NCI-H1694 treated with DMSO at 0.1 percent for 48 hours (cell line): ENCODE results near the gene ZNRF3.
"Not testable (repeated sequence)": the region's sequence is repeated elsewhere in the genome, so short reads cannot be mapped to it uniquely, and the experiment has no call there.

Experiments
- DNase-seq: peaks from one replicate; lab custom pipeline; 2025; lab: John Stamatoyannopoulos, UW

The ZNRF3 gene

DNA sequence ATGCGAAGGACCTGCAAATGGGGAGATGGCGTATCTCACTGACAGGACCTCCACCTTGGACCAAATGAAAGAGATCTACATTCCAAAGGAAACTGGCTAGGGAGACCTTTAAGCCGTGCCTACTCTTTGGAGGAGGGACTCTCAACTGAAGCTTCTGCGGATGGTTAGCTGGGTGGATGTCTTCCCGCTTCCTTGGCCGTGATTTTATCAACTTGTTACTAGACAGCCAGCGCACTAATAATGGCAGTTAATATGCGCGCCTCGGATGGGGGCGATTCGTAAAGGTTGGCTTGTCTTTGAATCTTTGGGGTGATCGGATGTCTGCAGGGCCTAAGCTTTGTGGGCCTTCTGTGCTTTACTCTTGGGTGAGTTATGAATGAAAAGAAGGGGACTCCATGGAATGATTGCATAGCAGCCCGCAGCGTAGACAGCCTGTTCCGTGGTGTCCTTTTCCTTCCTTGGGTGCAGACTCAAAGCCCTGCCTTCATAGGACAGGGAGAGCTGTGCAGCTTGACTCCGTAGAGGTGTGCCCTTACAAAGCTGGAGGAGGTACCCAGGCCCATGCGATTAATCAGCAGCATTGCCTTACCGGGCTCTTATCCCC lies 1.5 kb downstream of the ZNRF3 start:
- no peak for DNase-seq

DNA sequence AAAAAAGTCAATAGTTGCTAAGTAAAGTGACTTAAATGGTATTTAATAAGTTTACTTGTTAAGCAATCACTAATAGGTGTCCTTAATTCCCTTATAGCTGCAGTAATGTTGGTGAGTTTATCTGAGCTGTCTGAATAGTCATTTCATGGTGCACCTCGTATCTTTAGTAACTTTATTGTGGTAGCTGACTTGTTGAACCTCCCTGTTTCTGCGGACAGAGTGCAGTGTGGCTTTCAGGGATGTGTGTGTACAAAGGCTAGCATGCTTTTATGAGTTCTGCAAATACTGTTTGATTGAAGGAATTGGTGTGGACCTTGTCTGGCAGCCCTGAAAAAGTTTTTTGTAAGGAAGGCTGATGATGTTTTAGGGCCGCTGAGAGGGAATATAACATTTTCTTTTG lies 2.6 kb downstream of the ZNRF3 start:
- DNase-seq = no peak

DNA sequence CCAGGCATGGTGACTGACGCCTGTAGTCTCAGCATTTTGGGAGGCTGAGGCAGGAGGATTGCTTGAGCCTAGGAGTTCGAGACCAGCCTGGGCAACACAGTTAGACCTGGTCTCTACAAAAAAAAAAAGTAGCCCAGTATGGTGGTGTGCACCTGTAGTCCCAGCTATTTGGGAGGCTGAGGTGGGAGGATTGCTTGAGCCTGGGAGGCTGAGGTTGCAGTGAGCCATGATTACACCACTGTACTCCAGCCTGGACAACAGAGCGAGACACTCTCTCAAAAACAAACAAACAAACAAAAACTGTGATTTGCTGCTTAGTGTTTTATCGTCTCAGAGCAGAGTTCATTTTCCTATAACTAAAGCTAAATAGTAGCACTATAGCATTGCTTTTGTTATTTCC lies 3.3 kb downstream of the ZNRF3 start:
- not testable (repeated sequence) for DNase-seq

DNA sequence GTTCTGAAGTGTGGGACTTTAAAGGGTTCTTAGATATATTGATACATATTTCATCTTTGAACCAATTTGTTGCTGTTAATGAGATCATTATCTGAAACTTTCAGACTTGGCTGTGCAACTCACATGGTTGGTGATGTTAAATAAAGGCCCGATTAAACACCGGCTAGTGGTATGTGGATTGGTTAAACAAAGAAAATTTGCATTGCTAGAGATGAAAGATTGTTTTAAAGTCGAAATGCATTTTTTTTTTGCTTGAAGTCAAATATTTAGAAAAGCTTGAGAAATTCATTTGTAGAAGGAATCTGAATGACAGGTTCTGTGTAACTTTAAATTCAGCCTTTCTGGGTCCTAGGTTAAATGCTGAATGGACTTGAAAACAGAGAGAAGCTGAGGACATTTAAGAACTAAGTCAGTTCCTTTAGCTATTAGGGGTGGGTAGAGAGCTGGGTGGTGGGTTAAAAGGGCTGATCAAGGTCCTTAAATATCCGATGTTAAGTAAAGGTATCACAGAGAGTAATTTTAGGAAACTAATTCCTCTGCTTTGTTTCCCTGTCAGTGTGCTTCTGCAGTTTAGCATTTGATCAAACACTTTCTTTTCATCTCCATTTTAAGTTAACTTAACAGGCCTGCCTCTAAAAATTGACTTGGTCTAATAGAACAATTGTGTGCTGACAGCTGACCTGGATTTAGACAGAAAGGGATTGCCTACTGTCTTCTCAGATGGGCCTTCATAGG lies 4.5 kb downstream of the ZNRF3 start:
- DNase-seq = no peak

DNA sequence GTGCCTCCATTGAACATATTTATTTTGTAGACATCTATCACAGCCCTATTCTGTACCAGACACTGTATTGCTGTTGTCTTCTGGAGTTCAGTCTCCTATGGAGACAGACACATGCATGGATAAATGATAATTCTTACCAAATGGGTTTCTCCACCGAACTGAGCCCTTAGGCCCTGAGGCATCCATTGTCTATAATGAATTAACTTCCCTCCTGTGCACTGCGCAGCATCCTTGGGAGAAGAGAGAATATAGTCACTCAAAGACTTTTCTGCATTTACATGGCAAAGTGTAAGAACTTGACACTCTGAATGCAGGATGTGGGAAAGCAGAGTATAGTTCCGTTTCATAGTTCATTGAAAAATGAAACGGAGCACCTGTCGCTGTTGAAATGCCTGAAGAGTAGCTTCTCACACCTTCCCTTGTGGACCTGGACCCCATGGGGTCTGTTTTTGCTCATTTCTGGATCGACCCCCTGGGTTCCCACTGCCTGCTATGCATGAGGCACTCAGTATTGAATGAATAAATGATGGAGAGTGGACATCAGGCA lies 6.2 kb downstream of the ZNRF3 start:
- no peak for DNase-seq

DNA sequence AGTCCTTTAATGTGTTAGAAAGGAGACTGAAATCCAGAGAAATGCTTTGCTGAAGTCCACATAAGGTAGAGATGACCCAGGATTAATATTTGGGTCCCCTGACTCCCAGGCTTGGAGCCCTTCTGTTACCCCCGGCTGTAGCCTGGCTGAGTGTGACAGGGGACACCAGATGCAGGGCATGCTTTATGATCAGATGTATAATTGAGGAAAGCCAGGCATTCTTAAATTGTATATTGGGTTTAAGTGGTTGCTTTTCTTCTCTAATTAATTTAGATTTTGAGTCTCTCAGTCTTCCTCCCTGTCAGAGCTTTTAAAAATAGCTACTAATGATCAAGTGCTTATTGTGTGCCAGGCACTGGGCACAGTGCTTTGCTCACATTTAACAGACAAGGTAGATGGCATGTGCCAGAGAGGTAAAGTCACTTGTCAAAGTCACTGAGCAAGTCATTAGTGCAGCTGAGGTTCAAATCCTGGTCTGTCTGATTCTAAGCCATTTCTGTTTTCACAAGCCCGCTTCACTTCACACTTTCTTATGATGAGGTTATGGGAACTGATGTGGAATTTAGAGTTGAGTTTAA lies 7.9 kb downstream of the ZNRF3 start:
- DNase-seq = no peak

DNA sequence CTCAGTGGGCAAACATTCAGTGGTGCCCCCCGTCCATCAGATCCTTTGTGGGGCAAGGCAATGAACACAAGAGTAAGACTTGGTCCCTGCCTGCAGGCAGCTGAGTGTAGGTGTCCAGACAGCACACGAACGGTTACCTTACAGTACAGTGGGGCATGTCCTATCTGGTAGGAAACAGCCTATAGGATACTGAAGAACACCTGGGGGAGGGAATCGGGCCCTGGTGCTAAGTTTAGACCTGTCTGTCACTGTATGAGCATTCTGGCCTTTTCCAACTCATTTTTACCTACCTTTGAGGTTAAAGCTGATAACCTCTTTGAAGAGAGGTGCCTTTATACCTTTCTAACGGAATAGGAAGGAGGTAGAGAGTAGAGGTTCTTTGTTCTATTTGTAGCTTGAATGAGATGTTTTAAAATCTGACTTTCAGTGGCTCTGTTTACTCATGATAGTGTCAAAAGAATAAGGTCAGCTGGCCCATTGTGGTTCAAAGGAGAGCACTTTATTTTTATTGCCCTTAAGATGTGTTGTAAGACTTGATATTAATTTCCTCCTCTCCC lies 8.9 kb downstream of the ZNRF3 start:
- DNase-seq = no peak

DNA sequence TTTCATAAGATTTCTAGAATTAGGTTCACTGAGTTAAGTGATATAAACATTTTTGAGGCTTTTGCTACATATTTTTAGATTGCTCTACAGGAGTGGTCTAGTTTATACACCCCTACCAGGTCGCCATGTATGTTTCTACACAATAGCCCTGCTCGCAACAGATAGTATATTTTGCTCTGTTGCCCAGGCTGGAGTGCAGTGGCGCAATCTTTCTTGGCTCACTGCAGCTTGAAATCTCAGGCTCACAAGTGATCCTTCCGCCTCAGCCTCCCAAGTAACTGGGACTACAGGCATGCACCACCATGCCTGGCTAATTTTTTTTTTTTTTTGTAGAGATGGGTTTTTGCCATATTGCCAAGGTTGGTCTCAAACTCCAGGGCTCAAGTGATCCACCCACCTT lies 10.4 kb downstream of the ZNRF3 start:
- no peak for DNase-seq

DNA sequence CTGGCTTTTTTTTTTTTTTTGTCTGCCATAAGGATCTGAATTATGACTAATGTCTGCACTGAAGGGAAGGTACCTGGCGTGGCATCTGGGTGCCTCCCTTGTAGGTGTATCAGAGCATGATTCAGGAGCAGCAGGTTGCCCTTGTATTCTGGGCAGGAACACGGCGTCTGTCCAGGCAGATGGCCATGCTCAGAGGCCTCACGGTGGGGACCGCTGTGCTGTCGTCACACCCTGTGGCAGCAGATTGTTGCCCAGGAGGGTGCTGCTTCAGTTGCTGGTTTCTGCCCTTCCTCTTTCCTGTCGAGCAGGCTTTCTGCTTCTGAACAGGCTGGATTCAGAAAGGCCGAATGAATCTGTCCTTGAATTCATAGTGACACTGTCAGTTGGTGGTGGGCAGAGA lies 11.0 kb downstream of the ZNRF3 start:
- DNase-seq = peak; percentile 20

DNA sequence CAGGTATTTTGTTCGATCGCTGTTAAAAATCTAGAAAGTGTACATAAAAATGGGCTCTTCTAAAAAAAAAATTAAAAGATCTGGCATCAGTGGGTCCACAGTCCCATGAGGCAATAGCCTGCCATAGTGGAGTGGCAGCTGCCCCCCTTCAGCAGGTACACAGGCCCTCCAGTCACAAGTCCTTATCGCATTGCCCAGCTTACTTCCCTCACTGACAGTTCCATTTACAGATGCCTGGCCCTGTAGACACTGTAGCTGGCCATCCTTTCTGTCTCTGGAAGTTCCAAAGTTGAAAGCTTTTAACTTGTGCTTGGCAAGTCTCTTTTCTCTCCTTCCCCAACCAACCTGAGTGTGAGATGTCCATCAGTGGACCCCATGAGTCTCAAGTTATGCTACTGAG lies 11.4 kb downstream of the ZNRF3 start:
- no peak for DNase-seq

DNA sequence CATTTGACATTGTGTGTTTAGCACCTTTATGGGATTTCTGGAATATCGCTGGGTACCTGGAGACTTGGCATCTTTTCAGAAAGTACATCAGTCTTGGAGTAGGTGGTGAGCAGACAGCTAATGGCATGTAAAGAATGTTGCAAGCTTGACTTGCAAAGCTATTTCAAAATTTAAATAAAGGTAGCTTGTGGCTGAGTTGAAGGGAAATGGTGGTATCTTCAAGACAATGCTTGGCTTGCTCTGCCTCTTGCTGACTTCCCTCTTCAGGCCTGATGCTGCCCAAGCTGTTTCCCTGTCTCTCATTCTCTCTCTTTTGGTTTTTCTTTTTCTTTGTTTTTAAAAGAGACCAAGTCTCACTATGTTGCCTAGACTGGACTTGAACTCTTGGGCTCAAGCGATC lies 13.2 kb downstream of the ZNRF3 start:
- no peak for DNase-seq

DNA sequence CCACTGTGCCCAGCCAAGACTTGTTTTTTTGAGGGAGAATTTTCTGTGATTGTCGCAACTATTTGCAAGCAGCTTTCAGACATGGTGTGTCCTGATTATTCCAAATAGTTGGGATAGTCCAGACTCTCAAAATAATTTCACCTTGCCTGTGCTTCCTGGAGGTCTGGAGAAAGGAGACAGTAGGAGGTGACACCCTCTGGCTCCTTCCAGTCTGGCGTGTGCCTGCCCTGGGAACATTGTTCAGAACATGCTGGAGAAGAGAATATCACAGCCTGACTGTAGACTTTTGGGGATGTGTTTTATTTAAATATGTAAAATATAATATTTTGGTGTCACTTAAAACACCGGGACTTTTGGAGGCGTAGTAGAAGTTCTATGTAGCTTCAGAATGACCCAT lies 14.9 kb downstream of the ZNRF3 start:
- DNase-seq = no peak

DNA sequence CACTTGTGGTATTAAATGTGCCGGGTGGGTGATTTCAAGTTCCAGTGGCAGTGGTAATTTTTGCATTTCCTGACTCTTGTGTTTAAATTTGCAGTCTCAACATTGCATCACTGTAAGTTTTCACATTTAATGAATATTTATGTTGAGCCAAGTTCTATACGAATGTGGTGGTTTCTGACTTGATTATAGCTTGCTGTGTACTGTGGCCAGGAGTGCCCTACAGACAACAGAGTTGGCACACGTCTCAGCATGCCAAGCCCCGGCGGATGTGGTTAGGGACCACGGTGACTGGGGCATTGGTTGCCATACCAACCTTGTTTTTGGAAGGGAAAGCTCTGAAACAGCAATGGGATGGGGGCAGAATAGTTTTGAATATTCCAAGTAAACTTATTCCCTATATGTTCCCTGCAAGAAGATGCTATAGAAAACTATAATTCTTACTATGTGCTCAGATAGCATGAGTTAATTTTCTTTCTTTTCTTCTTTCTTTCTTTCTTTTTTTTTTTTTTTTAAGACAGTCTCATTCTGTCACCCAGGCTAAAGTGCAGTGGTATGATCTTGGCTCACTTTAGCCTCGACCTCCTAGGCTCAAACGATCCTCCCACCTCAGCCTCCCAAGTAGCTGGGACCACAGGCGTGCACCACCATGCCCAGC lies 16.0 kb downstream of the ZNRF3 start:
- DNase-seq = no peak

DNA sequence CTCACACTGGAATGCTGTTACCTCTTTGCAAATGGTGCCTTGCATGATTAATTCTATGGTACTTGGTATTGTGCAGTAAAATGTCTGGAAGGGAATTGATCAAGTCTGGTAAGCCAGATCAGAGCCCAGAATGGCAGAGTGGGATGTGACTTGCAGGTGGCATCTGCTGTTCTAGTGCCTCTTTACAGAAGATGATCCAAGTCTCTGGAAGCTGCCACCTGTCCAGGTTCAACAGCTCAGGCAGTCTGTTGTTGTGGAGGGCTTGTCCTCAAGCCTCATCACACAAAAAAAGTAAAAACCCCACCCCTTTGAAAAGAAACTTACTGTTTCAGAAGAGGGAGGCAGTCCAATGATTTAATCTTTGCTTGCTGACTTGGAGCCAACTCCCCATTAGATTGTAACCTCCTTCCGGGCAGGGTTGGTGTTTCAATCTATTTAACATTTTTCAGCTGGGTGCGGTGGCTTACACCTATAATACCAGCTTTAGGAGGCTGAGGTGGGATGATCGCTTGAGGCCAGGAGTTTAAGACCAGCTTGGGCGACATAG lies 17.1 kb downstream of the ZNRF3 start:
- DNase-seq = no peak

DNA sequence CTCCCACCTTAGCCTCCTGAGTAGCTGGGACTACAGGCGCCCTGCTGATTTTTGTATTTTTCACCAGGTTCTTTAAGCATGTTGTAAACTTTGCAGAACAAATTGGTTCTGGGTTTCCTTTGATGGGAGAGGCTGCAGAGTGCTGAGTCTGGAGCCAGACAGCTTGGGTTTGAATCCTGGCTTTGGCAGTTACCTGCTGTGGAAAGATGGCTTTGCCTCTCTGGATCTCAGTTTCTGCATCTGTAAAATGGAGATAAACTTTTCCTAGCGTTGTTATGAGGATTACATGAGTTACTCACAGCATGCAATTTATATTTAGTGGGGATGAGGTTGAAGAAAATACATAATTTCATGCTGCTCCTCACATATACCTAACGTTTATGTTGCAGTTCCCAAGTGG lies 19.1 kb downstream of the ZNRF3 start:
- no peak for DNase-seq

DNA sequence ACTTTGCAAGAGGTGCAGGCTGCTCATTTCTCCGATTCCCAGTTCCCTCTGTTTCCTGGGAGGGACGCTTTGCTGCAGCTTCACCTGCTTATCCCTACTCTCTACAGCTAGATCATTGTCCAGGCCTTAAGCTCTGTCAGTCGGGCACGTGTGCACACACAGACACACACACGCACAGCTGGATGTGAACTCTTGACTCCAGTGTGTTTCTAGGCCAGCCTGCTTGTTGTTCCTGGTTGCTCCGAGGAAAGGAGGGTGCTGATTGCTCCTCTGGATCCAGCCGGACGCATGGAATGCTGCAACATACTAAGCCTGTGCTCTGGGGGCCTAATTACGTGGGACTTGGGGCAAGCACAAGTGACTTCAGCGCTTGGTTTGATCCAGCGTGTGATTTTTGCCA lies 19.7 kb downstream of the ZNRF3 start:
- no peak for DNase-seq

DNA sequence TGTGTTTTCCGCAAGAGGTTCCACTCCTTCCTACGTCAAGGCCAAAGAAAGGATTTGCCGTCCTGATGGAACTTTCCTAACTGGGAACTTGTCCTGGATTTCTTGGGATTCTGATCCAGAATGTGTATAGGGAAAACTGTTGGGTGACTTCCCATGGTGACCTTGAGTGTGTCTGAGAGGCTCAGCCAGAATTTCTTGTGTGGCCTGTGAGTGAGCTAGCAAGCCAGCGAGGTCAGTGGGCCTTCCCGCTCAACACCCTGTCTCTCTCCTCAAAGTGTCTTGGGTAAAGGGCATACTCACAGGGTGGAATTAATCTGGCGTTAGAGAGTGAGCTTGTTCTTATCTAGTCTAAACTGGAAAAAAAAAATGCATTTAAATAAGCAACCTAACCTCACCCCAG lies 20.4 kb downstream of the ZNRF3 start:
- no peak for DNase-seq

DNA sequence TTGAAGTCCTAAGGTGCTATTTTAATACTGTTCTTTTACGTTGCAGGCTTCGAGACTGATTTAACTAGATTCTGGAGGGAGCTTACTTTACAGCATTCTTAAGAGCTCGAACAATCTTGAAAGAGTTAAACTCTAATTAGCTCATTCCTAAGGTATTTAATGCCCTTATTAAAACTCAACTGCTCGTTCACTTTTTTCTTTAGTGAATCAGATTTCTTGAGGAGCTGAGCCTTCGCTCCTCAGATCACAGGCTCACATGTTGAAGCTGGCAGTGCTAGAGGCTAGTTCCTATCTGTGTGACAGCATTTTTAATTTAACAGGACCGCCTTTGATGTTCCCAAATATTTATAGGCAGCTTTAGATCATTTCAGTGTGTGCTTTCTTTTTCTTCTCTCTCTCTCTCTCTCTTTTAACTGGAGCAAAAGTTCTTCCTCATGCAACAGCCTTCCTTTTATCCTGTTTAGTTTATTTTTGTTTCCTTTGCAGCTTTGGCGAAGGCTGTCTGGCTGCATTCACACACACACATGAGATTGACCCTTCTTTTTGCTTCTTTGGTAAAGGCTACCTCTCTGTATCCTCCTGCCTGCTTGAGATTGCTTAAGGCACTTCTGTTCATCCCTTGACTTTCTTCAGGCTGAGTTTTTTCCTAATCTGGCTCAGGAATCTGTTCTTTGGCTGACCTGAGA lies 21.0 kb downstream of the ZNRF3 start:
- DNase-seq = no peak

DNA sequence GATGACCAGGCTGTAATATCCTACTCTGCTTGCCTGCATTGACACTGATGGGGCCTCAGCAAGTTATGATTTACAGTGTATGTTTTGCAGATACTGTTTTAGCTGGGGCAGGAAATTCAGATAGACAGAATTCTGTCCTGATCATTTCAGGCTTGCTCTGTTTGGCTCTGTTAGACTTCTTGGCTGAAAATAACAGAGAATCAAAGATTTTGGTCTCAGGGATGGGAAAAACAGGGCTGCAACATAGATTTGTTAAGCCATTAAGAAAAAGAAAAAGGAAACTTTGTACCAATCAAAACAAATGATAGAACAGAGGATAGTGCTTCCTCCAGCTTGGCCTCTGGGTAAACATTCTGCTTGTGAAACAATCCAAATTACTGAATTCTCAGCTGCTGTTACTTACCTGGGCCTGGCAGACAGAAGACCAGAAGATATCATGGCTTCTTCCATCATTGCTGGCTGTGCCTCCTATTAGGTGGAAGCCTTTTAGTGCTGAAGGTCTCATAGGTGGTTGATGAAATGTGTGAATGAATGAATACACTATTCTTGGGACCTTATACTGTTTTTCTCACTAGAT lies 22.0 kb downstream of the ZNRF3 start:
- no peak for DNase-seq

DNA sequence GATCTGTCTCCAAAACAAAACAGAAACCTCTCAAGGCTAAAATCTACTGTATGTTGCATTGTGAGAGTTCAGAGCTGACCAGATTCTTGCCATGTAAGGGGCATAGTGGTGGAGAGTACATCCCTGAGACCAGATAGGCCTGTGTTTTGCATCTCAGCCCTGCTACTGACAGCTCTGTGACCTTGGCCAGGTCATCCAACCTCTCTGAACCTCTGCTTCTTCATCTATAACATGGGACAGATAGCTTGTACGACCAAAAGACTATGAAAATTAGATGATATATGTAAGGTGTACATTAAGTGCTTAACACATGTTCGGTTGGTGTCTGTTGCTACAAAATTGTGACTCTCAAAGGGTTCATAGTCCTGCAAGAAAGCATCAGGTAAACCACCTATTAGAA lies 22.9 kb downstream of the ZNRF3 start:
- no peak for DNase-seq

DNA sequence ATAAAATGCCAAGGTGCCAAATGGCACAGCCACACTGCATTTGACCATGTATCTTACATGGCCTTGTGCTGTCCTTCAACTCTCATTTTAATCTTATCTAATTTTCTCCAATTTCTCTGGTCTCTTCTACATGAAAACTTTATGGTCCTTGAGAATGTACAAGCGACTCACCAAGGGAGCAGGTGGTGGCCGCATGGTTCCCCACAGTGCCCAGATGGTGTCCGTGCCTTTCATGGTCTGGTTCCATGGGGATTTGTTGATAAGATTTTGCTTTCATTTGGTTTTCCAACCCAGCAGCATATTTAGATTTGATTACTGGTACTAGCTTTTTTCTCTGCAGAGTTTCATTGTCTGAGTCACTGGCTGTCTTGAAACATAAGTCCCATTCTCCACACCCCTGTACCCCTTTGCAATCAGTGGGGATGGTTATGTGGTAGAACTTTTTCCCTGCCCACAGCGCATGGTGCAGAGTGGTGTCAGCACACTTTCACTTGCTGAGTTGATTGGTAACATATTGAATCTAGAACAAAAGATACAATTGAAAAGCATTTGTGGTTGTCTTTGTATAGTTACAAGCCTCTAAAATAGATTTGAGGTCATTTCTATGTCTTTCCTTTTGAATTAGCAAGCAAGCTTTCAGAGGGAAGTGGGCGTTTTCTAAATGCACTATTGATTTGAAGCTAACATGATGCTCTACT lies 24.1 kb downstream of the ZNRF3 start:
- no peak for DNase-seq
